ENCODE results near the gene SH3PXD2A.

SH3PXD2A gene

DNA sequence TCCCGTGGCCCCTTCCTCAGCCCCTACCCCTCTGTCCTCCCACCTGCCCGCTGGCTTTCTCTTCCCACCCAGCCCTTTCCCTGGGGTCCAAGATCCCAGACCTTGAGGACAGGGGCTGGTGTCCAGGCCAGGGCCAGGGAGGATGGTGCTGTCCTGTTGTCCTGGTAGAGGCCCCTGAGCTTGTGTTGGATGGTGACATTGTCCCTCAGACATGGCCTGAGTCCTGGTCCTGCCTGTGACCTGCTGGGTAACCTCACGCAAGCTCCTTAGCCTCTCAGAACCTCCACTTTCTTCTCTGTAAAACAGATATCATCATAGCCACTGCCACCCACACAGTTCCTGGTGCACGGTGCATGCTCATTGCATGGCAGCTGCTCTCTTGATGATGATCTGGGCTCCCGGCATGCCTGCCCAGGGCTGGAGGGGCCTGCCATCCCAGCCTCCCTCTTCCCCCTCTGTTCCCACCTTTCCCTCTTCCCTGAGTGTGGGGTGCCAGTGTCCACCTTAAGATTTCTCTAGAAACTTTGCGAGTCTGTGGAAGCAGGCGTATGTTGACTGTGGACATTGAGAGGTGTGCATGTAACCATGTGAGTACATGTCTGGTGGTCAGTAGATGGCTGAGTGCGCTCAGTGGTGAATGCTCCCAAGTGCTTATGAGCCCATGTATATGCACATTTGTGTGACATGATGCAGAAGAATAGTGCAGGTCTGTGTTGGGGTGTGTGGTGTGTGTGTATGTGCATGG lies 301.5 kb downstream of the SH3PXD2A start:
- DNase-seq, result peak; percentile 57 to 65

DNA sequence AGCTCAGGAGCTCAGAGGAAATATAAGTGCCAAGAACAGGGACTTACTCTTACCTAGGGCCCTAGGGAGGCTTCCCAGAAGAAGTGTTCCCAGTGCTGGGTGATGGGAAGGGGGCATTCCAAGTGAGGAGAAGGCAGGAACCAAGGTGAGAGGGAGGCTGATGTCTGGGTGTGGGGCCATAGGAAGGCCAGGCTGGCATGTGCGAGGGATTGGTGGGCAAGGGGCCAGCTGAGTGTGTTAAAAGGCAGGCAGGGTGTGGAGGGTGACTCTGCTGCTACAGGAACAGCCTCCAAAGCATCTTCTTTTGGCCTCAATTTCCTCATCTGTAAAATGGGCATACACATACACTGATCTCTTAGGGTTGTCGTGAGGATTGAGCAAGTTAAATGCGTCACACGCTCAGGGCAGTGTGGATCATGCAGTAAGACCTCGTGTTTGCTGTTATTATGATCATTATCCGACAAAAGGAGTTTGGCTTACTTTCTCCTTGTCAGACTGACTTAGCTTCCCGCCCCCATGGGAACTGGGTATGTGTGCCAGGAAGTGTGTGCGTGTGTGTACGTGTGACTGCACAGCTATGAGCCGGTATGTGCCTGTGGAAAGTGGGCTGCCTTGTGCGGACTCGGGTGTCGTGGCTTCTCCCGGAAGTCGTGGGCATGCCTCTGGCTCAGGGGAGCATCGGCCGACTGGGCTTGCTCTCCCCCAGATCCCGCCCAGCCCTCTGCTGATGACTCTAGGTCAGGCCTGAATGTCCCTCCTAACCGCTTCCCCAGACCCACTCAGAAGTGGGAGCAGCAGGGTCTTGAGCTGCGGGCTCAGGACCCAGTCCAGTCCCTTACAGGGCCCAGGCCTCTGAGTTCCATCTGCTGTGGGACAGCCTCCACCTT lies 302.3 kb downstream of the SH3PXD2A start:
- DNase-seq, result no peak

DNA sequence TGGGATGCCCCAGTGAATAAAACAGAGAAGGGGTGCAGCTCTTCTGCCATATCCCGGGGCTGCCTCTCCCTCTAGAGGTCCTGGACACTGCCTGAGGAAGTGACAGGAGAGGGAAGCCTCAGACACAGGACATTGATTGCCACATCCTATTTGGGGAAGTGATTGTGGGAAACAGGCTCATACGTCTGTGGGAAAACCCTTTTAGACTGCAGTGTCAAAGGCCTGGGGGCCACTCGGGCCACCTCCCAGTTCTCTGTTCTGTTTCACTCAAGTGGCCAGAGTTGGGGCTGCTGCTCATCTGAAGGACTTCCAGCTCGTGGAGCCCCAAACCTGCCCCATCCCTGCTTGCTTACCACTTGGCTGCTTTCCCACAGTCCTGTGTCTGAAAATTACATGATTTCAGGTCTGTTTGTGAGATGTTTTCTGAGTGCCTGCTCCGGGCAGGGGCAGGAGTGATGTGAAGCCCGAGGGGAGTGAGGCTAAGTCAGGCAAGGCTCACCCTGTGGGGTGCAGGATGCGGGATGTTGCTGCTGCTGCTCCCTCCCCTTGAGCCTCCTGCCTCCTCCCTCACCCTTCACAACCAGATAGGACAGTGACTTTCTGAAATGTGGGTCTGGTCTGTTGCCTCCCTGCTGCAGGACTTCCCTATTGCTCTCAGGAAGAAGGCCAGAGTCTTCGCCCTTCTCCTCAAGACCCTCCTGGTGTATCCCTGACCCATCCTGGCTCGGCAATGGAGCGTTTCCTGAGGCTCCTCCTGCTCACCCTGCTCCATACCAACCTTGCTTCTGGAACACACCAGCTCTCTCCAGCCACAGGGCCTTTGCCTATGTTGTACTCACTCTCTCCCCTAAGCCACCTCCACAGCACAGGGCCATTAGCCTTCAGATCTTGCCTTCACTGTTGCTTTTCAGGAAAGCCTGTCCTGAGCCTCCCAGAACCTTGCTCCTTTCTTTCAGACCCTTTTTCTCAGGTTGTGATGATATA lies 303.5 kb downstream of the SH3PXD2A start:
- DNase-seq, result no peak

DNA sequence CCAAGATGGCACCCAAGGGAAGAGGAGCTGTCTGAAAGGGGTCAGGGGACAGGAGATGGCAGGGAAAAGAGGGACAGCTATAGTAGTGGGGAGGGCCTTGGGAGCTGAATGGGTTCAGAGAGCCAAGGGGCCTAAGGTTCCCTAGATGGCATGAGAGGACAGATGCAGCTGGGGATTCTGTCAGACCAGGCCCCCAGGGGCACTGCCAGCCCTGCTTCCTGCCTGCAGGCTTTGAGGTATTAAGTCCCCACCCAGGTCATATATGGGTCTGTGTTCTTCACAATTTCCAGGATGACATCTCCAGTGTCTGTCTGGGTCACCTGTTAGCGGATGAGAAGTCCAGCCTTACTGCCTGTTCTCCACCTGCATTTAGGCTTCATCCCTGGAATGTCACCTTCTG lies 305.1 kb downstream of the SH3PXD2A start:
- no peak for DNase-seq

DNA sequence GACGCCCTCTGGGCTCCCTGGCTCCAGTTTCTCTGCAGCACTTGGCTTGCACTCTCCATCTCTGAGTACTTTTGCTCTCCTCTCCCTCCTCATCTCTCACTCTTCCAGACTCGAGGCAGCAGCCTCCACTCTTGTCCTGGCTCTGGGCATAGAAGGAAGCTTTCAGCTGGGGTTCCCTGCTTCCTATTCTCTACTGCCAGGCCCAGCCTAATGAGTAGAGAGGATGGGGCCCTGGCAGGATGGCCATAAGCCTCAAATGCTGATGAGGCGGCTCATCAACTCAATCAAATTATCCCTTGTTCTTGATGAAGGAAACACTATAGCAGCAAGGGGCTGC lies 306.1 kb downstream of the SH3PXD2A start:
- DNase-seq, result no peak

DNA sequence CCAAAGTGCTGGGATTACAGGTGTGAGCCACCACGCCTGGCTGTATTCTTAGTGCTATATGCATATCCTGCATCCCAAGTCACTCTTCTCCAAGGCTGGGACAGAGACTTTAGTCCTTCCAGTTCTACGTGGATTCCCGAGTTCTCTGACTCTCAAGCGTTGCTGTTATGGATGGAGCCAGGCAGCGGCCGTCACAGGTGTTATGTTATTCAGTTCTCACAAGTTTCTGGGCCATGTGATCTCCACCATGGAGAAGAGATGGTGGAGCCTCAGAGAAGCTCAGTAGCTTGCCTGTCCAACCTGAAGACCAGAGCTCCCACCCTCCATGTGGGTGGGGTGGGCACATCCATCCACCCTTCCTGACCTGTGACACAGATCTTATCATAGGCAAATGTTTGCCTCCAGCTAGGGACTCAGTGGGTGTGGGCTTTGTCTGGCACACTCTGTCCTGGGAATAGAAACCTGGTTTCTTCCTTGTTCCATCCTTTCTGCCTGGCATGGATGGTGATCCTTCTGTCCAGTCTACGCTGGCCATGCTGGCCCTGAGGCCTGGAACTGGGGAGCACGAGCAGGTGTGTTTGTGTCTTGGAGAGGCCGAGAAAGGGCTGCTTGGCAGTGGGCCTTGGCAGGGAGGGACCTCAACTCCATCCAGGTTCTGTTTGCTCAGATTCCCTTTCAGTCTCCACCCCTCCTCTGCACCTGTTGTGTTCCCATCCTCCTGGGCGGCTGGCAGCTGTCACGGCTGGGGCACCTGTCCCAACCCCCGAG lies 306.6 kb downstream of the SH3PXD2A start:
- DNase-seq, result no peak

DNA sequence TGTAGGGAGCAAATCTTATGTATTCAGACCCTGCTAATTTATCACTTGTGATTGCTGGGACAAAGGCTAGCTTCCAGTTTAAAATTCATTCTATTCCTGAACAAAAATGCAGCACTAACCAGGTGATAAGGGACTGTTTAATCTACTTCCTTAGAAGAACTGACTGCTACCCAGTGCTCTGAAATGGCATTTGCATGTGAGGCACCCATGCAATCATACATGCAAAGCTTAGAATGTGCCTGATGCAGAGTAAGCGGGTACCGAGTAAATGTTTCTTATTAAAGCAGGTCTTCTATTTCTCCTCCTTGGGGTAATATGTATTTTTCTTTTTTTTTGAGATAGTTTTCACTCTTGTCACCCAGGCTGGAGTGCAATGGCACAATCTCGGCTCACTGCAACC lies 307.4 kb downstream of the SH3PXD2A start:
- no peak for DNase-seq

DNA sequence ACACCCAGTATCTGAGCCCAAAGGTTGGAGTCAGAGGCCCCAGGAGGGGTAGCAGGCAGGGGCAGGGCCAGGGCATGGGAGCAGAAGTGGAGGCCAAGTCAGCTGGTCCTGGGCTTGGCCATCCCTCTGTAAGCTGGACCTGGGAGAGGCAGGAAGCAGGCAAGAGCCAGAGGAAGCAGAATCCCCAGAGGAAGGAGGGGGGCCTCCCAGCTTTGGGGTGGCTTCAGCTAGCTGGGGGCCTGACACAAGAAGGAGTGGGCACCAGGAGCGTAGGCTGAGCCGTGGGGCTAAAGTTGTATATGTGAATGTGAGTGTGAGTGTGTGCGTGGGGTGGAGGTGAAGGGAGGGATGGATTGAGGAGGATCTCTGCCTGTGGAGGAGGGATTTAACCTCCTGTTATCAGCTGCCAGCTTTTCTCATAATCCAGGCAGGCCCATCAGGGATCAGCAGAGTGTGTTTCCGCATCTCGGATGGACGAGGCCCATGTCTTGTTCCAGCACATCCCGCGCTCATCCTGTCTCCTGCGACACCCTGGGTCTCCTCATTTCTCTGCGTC lies 307.9 kb downstream of the SH3PXD2A start:
- DNase-seq, result no peak

DNA sequence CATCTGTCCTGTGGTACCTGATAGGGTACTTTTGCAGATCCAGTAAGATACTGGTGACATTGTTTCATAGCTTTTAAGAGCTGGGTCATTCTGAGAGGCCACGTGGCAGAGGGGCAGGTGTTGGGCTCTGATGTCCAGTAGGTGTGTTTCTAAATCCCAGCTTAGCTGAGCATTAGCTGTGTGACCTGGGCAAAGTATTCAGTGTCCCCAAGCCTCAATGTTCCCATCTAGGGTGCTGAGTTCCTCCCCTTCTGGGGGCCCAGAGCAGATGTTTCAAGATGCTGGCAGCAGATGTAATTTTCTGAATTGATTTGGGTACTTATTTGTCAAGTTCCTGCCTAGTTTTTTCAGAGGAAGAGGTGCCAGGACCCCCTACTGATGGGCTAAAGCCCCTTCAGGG lies 309.0 kb downstream of the SH3PXD2A start:
- DNase-seq, result no peak

DNA sequence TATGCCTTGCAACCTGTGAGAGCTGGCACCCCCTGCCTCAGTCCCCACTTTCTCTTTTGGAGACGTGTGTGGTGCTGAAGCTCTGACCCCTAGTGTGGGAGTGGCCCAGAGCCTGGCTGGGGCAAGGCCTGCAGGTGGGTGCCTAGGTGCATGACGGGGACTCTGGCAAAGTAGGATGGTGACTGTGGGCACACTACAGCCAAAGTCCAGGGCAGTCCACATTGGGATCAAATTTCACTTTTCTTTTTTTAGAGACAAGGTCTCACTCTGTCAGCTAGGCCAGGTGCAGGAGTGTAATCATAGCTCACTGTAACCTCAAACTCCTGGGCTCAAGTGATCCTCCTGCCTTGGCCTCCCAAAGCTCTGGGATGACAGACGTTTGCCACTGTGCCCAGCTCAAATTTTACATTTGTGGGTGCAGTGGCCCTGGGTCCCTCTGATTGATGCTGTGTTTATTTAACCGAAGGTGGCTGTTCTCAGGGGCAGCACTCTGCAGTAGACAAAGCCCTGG lies 309.6 kb downstream of the SH3PXD2A start:
- no peak for DNase-seq

DNA sequence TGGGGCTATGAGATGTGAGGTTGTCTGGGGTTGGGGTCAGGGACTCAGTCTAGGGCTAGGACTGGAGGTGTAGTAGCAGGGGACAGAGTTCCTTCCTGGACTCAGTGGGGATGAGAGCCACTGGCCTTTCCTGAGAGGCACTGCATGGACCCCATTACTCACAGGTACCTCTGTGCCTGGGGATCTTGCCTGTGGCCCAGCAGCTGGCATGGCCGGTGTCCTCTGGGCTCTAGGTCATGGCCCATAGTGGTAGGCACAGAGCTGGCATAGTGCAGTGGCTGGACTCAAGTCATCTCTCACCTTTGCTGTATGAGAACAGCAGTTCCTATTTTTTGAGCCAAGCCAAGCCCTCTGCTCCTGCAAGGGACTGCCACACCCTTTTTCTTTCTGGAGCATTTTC lies 310.0 kb downstream of the SH3PXD2A start:
- no peak for DNase-seq

DNA sequence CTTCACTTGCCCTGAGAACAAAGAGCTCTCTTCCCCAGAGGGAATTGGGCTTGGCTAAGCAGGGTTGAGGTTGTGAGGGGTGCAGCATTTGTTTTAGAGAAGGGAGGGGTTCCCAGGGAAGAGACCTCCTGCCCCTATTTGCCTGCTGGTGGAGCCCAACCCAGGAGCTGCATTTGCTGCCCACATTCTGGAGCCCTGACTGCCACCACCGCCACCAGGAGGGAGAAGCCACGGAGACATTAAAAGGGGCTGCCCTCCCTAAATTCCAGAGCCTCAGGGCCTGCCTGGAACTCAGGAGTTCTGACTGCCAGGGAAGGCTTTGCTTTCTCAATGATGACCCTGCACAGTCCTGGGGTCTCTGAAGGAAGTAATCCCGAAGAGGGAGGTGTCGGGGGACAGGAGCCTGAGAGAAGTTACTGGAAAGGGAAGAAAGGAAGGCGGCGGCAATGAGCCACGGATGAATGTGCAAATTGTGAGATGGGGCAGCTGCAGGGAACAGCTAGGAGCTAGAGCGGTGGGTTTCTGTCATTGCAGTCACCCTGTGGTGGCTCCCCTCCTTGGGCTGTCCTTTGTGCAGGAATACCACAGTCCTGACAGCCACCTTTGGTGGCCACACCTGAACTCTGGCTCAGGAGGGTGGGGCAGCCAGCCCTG lies 310.6 kb downstream of the SH3PXD2A start:
- DNase-seq, result no peak
